ENCODE measurements around the gene ARRDC3. TPM values are rescaled to one million over a fixed set of nuclear protein-coding genes. Genes with fewer than 3 reads are reported as not detected.
A peak's percentile ranks its signal among the peaks of the same experiment; 100 is the strongest.

The ARRDC3 gene
- total and polyA plus RNA-seq, 10 of the 15 experiments (the other 5 are each of a cell fraction or from before 2014, with no cell fraction given) = 2.3 to 14.0 (median 8.6) TPM

DNA sequence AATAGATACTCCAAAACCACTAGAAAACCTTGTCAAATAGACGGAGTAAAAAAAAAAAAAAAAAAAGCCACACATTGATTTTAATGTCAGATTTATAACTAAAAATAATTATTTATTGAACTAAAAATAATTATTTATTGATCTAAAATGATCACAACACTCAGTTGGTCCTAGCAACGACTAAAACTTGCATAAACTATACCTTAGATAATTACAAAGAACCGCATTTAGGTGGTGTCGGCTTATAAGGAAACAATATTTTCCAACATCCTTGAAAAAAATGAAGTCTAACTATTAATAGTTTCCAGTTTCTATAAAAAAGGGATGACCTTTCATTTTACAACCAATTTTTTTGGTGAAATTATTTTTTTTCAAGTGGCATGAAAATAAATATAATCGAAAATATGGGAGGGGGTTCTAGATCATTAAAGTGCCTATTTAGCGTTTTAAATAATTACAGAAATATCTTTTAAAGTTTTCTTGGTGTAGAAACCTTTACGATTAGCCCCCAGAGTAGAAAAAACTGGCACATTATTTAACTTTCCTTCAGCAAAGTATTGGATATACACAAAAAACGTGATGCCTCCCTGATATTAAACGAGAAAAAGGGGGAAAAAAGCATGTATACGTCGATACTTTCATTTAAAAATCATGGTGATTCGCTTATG lies 3.7 kb downstream of the ARRDC3 start:
- Histone ChIP-seq H3K27me3 (replicated peaks in 1 of 2; ENCODE audit: control insufficient read depth in 2 of 2, insufficient read depth in 2 of 2, low read length in 1 of 2) (no peaks in the 10 kb centered on the region), H3K4me2 (ENCODE audit: control insufficient read depth, insufficient read depth) (peak overlapping the region; percentile 74), H3K36me3 (ENCODE audit: control insufficient read depth in 2 of 2, insufficient read depth in 2 of 2, low read length in 1 of 2) (peaks cover 0 to 10% of the 10 kb centered on the region in 2 experiments; a peak in 2 of 4 replicates), H3K79me2 (ENCODE audit: control insufficient read depth, insufficient read depth, low read length) (peaks cover 46% of the 10 kb centered on the region), H2AFZ (ENCODE audit: control insufficient read depth, low read depth, low read length) (peak overlapping the region; percentile 79), H3K27ac (ENCODE audit: control insufficient read depth, insufficient read depth) (peak overlapping the region; percentile 100), H3K4me3 (peak overlapping the region; percentile 67), H3K9ac (ENCODE audit: control insufficient read depth, insufficient read depth, low read length) (peak overlapping the region; percentile 100), H3K9me3 (replicated peaks; ENCODE audit: control insufficient read depth, insufficient read depth, low read length) (no peaks in the 10 kb centered on the region), H4K20me1 (ENCODE audit: control insufficient read depth, insufficient read depth) (no peaks in the 10 kb centered on the region), H3K4me1 (ENCODE audit: control insufficient read depth, insufficient read depth, low read length) (peaks cover 5% of the 10 kb centered on the region; the same call in 1 of the 2 replicates)
- CTCF ChIA-PET = interaction anchor here (0.6 to 2.2 kb wide), 6 partner anchors 41 to 447 kb away, joined by 3 to 13 read pairs (median 6); no protein-coding TSS in a partner anchor
- intact Hi-C loops (cut with micrococcal nuclease; ENCODE audit: unreplicated experiment) (no loop called here), in situ Hi-C loops (cut with MboI) (no loop called here)
- RAD21 ChIA-PET (ENCODE audit: unreplicated experiment) = interaction anchor here (0.6 to 1.7 kb wide), 6 partner anchors 39 to 442 kb away, joined by 3 to 7 read pairs (median 3); no protein-coding TSS in a partner anchor
- POLR2A ChIA-PET = interaction anchor here (0.6 to 2.1 kb wide), 4 partner anchors 99 to 250 kb away, joined by 3 to 10 read pairs (median 6); no protein-coding TSS in a partner anchor
- ATAC-seq (no peak), DNase-seq (ENCODE audit: low read depth, low spot score) (no peak), FAIRE-seq (no peak)
- SMC1A ChIA-PET (ENCODE audit: uncharacterized antibody, unreplicated experiment) = interaction anchor here (1.2 to 1.8 kb wide), 3 partner anchors 10 to 109 kb away, joined by 5 to 12 read pairs (median 8); no protein-coding TSS in a partner anchor
- no TSS peak for BruUV-seq (replicated peaks)
- WGBS (ENCODE audit: insufficient coverage, insufficient replicate concordance, low lambda C conversion rate, missing lambda C conversion rate) = 1% methylated on average over 12 of the region's 12 CpGs
- no peak for TF ChIP-seq FOXM1 (IDR thresholded peaks at IDR 0.05; ENCODE audit: low read depth, low read length)
- TF ChIP-seq BHLHE40 (IDR thresholded peaks at IDR 0.05; ENCODE audit: borderline replicate concordance in 1 of 2, low read depth in 2 of 2, low read length in 1 of 2) = no peak
- TF ChIP-seq, protein P1, sequence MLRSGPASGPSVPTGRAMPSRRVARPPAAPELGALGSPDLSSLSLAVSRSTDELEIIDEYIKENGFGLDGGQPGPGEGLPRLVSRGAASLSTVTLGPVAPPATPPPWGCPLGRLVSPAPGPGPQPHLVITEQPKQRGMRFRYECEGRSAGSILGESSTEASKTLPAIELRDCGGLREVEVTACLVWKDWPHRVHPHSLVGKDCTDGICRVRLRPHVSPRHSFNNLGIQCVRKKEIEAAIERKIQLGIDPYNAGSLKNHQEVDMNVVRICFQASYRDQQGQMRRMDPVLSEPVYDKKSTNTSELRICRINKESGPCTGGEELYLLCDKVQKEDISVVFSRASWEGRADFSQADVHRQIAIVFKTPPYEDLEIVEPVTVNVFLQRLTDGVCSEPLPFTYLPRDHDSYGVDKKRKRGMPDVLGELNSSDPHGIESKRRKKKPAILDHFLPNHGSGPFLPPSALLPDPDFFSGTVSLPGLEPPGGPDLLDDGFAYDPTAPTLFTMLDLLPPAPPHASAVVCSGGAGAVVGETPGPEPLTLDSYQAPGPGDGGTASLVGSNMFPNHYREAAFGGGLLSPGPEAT (IDR thresholded peaks at IDR 0.05; ENCODE audit: low read depth) = peak; percentile 7; the same call in 1 of the 2 replicates
- no peak for TF ChIP-seq CBX5 (IDR thresholded peaks at IDR 0.05; ENCODE audit: low read depth)
- no peak for TF ChIP-seq BMI1 (IDR thresholded peaks at IDR 0.05; ENCODE audit: borderline replicate concordance)
- TF ChIP-seq BCL11A (IDR thresholded peaks at IDR 0.05; ENCODE audit: low read depth, low read length) = no peak
- TF ChIP-seq, protein P2, sequence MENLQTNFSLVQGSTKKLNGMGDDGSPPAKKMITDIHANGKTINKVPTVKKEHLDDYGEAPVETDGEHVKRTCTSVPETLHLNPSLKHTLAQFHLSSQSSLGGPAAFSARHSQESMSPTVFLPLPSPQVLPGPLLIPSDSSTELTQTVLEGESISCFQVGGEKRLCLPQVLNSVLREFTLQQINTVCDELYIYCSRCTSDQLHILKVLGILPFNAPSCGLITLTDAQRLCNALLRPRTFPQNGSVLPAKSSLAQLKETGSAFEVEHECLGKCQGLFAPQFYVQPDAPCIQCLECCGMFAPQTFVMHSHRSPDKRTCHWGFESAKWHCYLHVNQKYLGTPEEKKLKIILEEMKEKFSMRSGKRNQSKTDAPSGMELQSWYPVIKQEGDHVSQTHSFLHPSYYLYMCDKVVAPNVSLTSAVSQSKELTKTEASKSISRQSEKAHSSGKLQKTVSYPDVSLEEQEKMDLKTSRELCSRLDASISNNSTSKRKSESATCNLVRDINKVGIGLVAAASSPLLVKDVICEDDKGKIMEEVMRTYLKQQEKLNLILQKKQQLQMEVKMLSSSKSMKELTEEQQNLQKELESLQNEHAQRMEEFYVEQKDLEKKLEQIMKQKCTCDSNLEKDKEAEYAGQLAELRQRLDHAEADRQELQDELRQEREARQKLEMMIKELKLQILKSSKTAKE (IDR thresholded peaks at IDR 0.05; ENCODE audit: low read depth, poor library complexity, severe bottlenecking) = peak; percentile 50
- no peak for TF ChIP-seq RB1 (IDR thresholded peaks at IDR 0.05; ENCODE audit: borderline replicate concordance)
- TF ChIP-seq ZNF217 (IDR thresholded peaks at IDR 0.05) = no peak
- no peak for TF ChIP-seq TBL1XR1 (IDR thresholded peaks at IDR 0.05; ENCODE audit: low read depth, low read length)
- TF ChIP-seq LARP7 (IDR thresholded peaks at IDR 0.05) = no peak
- TF ChIP-seq FOS (IDR thresholded peaks at IDR 0.05; ENCODE audit: borderline replicate concordance, extremely low read depth, insufficient read length) = no peak
- no peak for TF ChIP-seq RCOR1 (conservative IDR thresholded peaks at IDR 0.05; ENCODE audit: low read depth, low read length)
- no peak for TF ChIP-seq NRF1 (conservative IDR thresholded peaks at IDR 0.05; ENCODE audit: low read depth, low read length)
- no peak for TF ChIP-seq SP1 (IDR thresholded peaks at IDR 0.05; ENCODE audit: low read depth, low read length)
- TF ChIP-seq NFYB (IDR thresholded peaks at IDR 0.05; ENCODE audit: insufficient read depth, low read depth, low read length) = no peak
- no peak for TF ChIP-seq TCF3 (IDR thresholded peaks at IDR 0.05; ENCODE audit: borderline replicate concordance, insufficient read depth, low read depth, low read length)
- TF ChIP-seq, protein P3, sequence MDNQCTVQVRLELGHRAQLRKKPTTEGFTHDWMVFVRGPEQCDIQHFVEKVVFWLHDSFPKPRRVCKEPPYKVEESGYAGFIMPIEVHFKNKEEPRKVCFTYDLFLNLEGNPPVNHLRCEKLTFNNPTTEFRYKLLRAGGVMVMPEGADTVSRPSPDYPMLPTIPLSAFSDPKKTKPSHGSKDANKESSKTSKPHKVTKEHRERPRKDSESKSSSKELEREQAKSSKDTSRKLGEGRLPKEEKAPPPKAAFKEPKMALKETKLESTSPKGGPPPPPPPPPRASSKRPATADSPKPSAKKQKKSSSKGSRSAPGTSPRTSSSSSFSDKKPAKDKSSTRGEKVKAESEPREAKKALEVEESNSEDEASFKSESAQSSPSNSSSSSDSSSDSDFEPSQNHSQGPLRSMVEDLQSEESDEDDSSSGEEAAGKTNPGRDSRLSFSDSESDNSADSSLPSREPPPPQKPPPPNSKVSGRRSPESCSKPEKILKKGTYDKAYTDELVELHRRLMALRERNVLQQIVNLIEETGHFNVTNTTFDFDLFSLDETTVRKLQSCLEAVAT (IDR thresholded peaks at IDR 0.05) = peak; percentile 43; the same call in 1 of the 2 replicates
